Measurements from ENCODE around the gene GNAT1.

Gene GNAT1

GRCh38 chr3:50190936-50191660, at the start of gene GNAT1:
TSS of gene GNAT1 (plus strand) at chr3:50191610. CDS start at chr3:50191726, 116 bp downstream.
- Histone ChIP-seq H3K4me3 (ENCODE audit: insufficient read depth, low read length, poor library complexity, severe bottlenecking) (no peak within 1 kb of the TSS), H4K20me1 (ENCODE audit: low read depth, low read length) (no peaks in the 10 kb centered on the region), H3F3A (ENCODE audit: insufficient read depth) (no peaks in the 10 kb centered on the region), H3K79me2 (ENCODE audit: insufficient read depth, low read length) (no peaks in the 10 kb centered on the region), H3K9me2 (replicated peaks; ENCODE audit: insufficient read depth, low read length) (no peaks in the 10 kb centered on the region), H3K27ac (ENCODE audit: low read depth, low read length) (no peak within 1 kb of the TSS), H2AFZ (ENCODE audit: low read depth, low read length, severe bottlenecking) (no peak within 1 kb of the TSS), H3K9me3 (ENCODE audit: insufficient read depth, low read length) (no peaks in the 10 kb centered on the region), H3K4me2 (ENCODE audit: low read depth, low read length, poor library complexity, severe bottlenecking) (no peak within 1 kb of the TSS), H3K36me3 (ENCODE audit: low read length) (no peaks in the 10 kb centered on the region), H3K27me3 (ENCODE audit: low read length) (no peaks in the 10 kb centered on the region), H3K9ac (ENCODE audit: low read length) (no peak within 1 kb of the TSS)
- no peak for TF ChIP-seq CTCF (IDR thresholded peaks at IDR 0.05; ENCODE audit: insufficient read depth, low read length, poor library complexity, severe bottlenecking)

- H3K27me3 ChIP-seq (ENCODE audit: low read length), result no peaks in the 10 kb centered on the region
- TF ChIP-seq CTCF (IDR thresholded peaks at IDR 0.05; ENCODE audit: insufficient read depth, low read length, poor library complexity, severe bottlenecking), result no peak
- no peak for TF ChIP-seq EZH2phosphoT487 (conservative IDR thresholded peaks at IDR 0.05; ENCODE audit: low read length)
- no peaks in the 10 kb centered on the region for H3K36me3 ChIP-seq (ENCODE audit: low read length)
- no peak overlapping the region for H3K27ac ChIP-seq (ENCODE audit: low read depth, low read length)
- H3K79me2 ChIP-seq (ENCODE audit: insufficient read depth, low read length), result no peaks in the 10 kb centered on the region
- H3K9ac ChIP-seq (ENCODE audit: low read length), result no peak overlapping the region
- H3K4me2 ChIP-seq (ENCODE audit: low read depth, low read length, poor library complexity, severe bottlenecking), result no peak overlapping the region
- no peaks in the 10 kb centered on the region for H3K9me3 ChIP-seq (ENCODE audit: insufficient read depth, low read length)
- no peaks in the 10 kb centered on the region for H3K9me2 ChIP-seq (replicated peaks; ENCODE audit: insufficient read depth, low read length)
- no peaks in the 10 kb centered on the region for H3F3A ChIP-seq (ENCODE audit: insufficient read depth)
- H2AFZ ChIP-seq (ENCODE audit: low read depth, low read length, severe bottlenecking), result no peak overlapping the region
- no peaks in the 10 kb centered on the region for H4K20me1 ChIP-seq (ENCODE audit: low read depth, low read length)
- no peak overlapping the region for H3K4me3 ChIP-seq (ENCODE audit: insufficient read depth, low read length, poor library complexity, severe bottlenecking)
These were observed 45.0 kb upstream of the GNAT1 start for GRCh38 chr3:50146316-50146901.

DNA sequence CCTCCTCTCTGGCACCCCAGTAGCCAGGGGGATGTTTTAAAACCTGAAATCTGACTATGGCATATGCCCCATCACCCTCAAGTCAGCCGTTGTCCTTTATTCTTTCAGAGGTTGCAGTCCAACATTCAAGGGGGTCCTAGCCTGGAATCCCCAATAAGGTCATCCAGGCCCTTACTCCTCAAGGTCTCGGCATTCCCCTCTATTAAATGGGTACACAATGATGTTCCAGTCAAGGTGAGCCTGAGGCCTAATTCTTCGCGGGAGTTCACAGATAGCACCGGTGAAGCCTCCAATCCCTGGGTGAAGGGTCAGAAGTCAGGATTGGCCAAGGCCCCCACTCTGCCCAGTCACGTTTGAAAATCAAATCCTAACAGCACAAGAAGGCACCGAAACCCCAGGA, 44.4 kb upstream of the GNAT1 start:
- TF ChIP-seq CTCF (IDR thresholded peaks at IDR 0.05; ENCODE audit: insufficient read depth, low read length, poor library complexity, severe bottlenecking) (no peak), EZH2phosphoT487 (conservative IDR thresholded peaks at IDR 0.05; ENCODE audit: low read length) (no peak)
- no peak overlapping the region for H3K27ac ChIP-seq (ENCODE audit: low read depth, low read length)
- H3K4me3 ChIP-seq (ENCODE audit: insufficient read depth, low read length, poor library complexity, severe bottlenecking), result no peak overlapping the region
- H3K79me2 ChIP-seq (ENCODE audit: insufficient read depth, low read length), result no peaks in the 10 kb centered on the region
- no peaks in the 10 kb centered on the region for H4K20me1 ChIP-seq (ENCODE audit: low read depth, low read length)
- H3K27me3 ChIP-seq (ENCODE audit: low read length), result no peaks in the 10 kb centered on the region
- no peaks in the 10 kb centered on the region for H3K9me3 ChIP-seq (ENCODE audit: insufficient read depth, low read length)
- no peaks in the 10 kb centered on the region for H3K36me3 ChIP-seq (ENCODE audit: low read length)
- H3F3A ChIP-seq (ENCODE audit: insufficient read depth), result no peaks in the 10 kb centered on the region
- H3K9ac ChIP-seq (ENCODE audit: low read length), result no peak overlapping the region
- H3K4me2 ChIP-seq (ENCODE audit: low read depth, low read length, poor library complexity, severe bottlenecking), result no peak overlapping the region
- H2AFZ ChIP-seq (ENCODE audit: low read depth, low read length, severe bottlenecking), result no peak overlapping the region
- no peaks in the 10 kb centered on the region for H3K9me2 ChIP-seq (replicated peaks; ENCODE audit: insufficient read depth, low read length)

Measured in SU-DHL-6 (cell line).